HG02884 (cell line): ENCODE measurements around the gene ENTPD8.
"Not testable (repeated sequence)": the region's sequence is repeated elsewhere in the genome, so short reads cannot be mapped to it uniquely, and the experiment has no call there.

Experiments used
- ATAC-seq: cut with Tn5 transposase; IDR thresholded peaks from one replicate; pipeline ENCODE4 v1.9.1; 2021; ENCODE audit warnings: mild to moderate bottlenecking, moderate library complexity; ENCODE audit not compliant: unreplicated experiment

Gene ENTPD8

GRCh38 chr9:137396634-137397367, 44.4 kb downstream of the ENTPD8 start:
- ATAC-seq, result no peak

- ATAC-seq, result no peak
Measured at GRCh38 chr9:137396227-137396626, 44.9 kb downstream of the ENTPD8 start.

- ATAC-seq, result no peak
Measured at GRCh38 chr9:137395666-137396010, 45.5 kb downstream of the ENTPD8 start.

- no peak for ATAC-seq
Measured at GRCh38 chr9:137394866-137395665, 46.1 kb downstream of the ENTPD8 start.

GRCh38 chr9:137393176-137394150, 47.7 kb downstream of the ENTPD8 start:
- ATAC-seq, result no peak

- no peak for ATAC-seq
Measured at GRCh38 chr9:137392232-137393007, 48.7 kb downstream of the ENTPD8 start.

- ATAC-seq, result no peak
Measured at GRCh38 chr9:137391411-137391754, 49.8 kb downstream of the ENTPD8 start.

- ATAC-seq, result no peak
Measured at GRCh38 chr9:137390553-137391410, 50.4 kb downstream of the ENTPD8 start.

GRCh38 chr9:137389428-137389746, 51.8 kb downstream of the ENTPD8 start:
- ATAC-seq, result no peak

GRCh38 chr9:137388589-137389427, 52.3 kb downstream of the ENTPD8 start:
- ATAC-seq, result no peak

GRCh38 chr9:137387891-137388560, 53.1 kb downstream of the ENTPD8 start:
- no peak for ATAC-seq

- no peak for ATAC-seq
Measured at GRCh38 chr9:137387114-137387890, 53.9 kb downstream of the ENTPD8 start.

GRCh38 chr9:137386507-137387113, 54.5 kb downstream of the ENTPD8 start:
- ATAC-seq, result not testable (repeated sequence)

GRCh38 chr9:137385061-137385655, 56.0 kb downstream of the ENTPD8 start:
- no peak for ATAC-seq
